H1 (cell line): ENCODE data around the gene TRIM60. TPM values are rescaled to one million over a fixed set of nuclear protein-coding genes. Genes with fewer than 3 reads are reported as not detected.

Source experiments
- CTCF ChIA-PET: fragments of 300-600 bp; sonication (Branson Sonifier 250); formaldehyde crosslinking; loops from one replicate; lab custom pipeline; 2021; ENCODE audit not compliant: partially characterized antibody; lab: Charles Lee
- POLR2A ChIA-PET: fragments of 300-600 bp; sonication (Branson Sonifier 250); formaldehyde crosslinking; loops from one replicate; lab custom pipeline; 2021; ENCODE audit warnings: inconsistent platforms; ENCODE audit not compliant: partially characterized antibody; lab: Charles Lee
- DNase-seq, 2 experiments: peaks; one replicate each; pipeline versions ENCODE4 v3.0.0 to v3.0.0-alpha.2; 2010 to 2022; ENCODE audit warnings: low spot score in 2 of 2, low read depth in 1 of 2, mixed read lengths in 1 of 2
- FAIRE-seq: peaks from 2 replicates; lab custom pipeline; 2011; peaks lifted over from hg19 to GRCh38; lab: Jason Lieb, UNC
- H2AFZ ChIP-seq: 2 replicates; pipeline ENCODE4 v1.8.1; 2012; ENCODE audit warnings: low read length, inconsistent platforms
- H2AK5ac ChIP-seq: 2 replicates; pipeline ENCODE4 v1.6.1; 2013; ENCODE audit warnings: low read depth, low read length
- H2BK120ac ChIP-seq: replicated peaks from 2 replicates; pipeline ENCODE3; 2013; ENCODE audit warnings: low read depth, low read length, inconsistent platforms
- H2BK12ac ChIP-seq: 2 replicates; pipeline ENCODE4 v1.6.1; 2013; ENCODE audit warnings: low read depth, low read length
- H2BK15ac ChIP-seq: 2 replicates; pipeline ENCODE4 v1.6.1; 2013; ENCODE audit warnings: low read length
- H2BK20ac ChIP-seq: 2 replicates; pipeline ENCODE4 v1.6.1; 2013; ENCODE audit warnings: low read length
- H2BK5ac ChIP-seq: 2 replicates; pipeline ENCODE4 v1.6.1; 2013; ENCODE audit warnings: low read depth, low read length
- H3K14ac ChIP-seq: 2 replicates; pipeline ENCODE4 v1.6.1; 2013; ENCODE audit warnings: inconsistent platforms; ENCODE audit not compliant: insufficient read length
- H3K18ac ChIP-seq: 2 replicates; pipeline ENCODE4 v1.6.1; 2013; ENCODE audit warnings: low read length; ENCODE audit errors: extremely low read depth
- H3K23ac ChIP-seq: 2 replicates; pipeline ENCODE4 v1.6.1; 2013; ENCODE audit warnings: inconsistent platforms; ENCODE audit not compliant: insufficient read length
- H3K23me2 ChIP-seq: 2 replicates; pipeline ENCODE4 v1.6.1; 2013; ENCODE audit warnings: low read depth, low read length
- H3K27ac ChIP-seq: 2 replicates; pipeline ENCODE4 v1.6.1; 2011; ENCODE audit warnings: low read depth, low read length, inconsistent platforms
- H3K27me3 ChIP-seq, 4 experiments: replicated peaks in 1 of 4; 1 replicate in 1 of 4; 2 replicates in 3 of 4; pipeline versions ENCODE4 v1.6.1 to v1.8.1; 2011 to 2013; ENCODE audit warnings: low read length in 3 of 4, mild to moderate bottlenecking in 3 of 4, inconsistent platforms in 2 of 4, mixed read lengths in 2 of 4, moderate library complexity in 1 of 4; ENCODE audit not compliant: control insufficient read depth in 3 of 4, insufficient read depth in 3 of 4; ENCODE audit errors: extremely low read depth in 1 of 4
- H3K36me3 ChIP-seq, 4 experiments: 2 replicates each; pipeline versions ENCODE4 v1.6.1 to v1.8.1; 2011 to 2013; ENCODE audit warnings: mild to moderate bottlenecking in 4 of 4, low read length in 3 of 4, moderate library complexity in 2 of 4, control low read depth in 1 of 4, inconsistent platforms in 1 of 4; ENCODE audit not compliant: insufficient read depth in 4 of 4, control insufficient read depth in 2 of 4
- H3K4ac ChIP-seq: replicated peaks from 2 replicates; pipeline ENCODE3; 2013; ENCODE audit warnings: low read length, low read depth, mixed read lengths, inconsistent platforms; ENCODE audit not compliant: insufficient read length
- H3K4me1 ChIP-seq, 4 experiments: replicated peaks in 1 of 4; 1 replicate in 1 of 4; 2 replicates in 3 of 4; pipeline versions ENCODE4 v1.6.1 to v1.8.1; 2011 to 2013; ENCODE audit warnings: low read length in 3 of 4, inconsistent platforms in 2 of 4, mixed read lengths in 1 of 4; ENCODE audit not compliant: insufficient read depth in 4 of 4, control insufficient read depth in 3 of 4
- H3K4me2 ChIP-seq, 2 experiments: 2 replicates each; pipeline versions ENCODE4 v1.6.1 to v1.8.1; 2011 to 2013; ENCODE audit warnings: low read depth in 2 of 2, low read length in 2 of 2, control low read depth in 1 of 2, inconsistent platforms in 1 of 2, mild to moderate bottlenecking in 1 of 2; ENCODE audit not compliant: insufficient read depth in 1 of 2
- H3K4me3 ChIP-seq, 4 experiments: fragments of 200-600, 300-600 bp in 1 of 4; sonication (generic), shearing (Covaris generic), sonication (Bioruptor Twin) in 1 of 4; 2 replicates each; pipeline versions ENCODE4 v1.5.1 to v1.8.1; 2011 to 2016; ENCODE audit warnings: low read length in 4 of 4, low read depth in 3 of 4, control low read depth in 2 of 4, inconsistent platforms in 2 of 4, mild to moderate bottlenecking in 2 of 4, mixed read lengths in 1 of 4, moderate library complexity in 1 of 4; ENCODE audit not compliant: insufficient read depth in 2 of 4; ENCODE audit errors: extremely low read depth in 1 of 4
- H3K56ac ChIP-seq: replicated peaks from 2 replicates; pipeline ENCODE3; 2013; ENCODE audit warnings: low read depth, mild to moderate bottlenecking, mixed read lengths, low read length, inconsistent platforms; ENCODE audit not compliant: insufficient read length
- H3K79me1 ChIP-seq: 2 replicates; pipeline ENCODE4 v1.6.1; 2013; ENCODE audit warnings: low read depth, low read length, control low read depth
- H3K79me2 ChIP-seq, 2 experiments: 2 replicates each; pipeline versions ENCODE4 v1.6.1 to v1.8.1; 2012 to 2013; ENCODE audit warnings: low read length in 2 of 2, mild to moderate bottlenecking in 2 of 2, inconsistent platforms in 1 of 2; ENCODE audit not compliant: insufficient read depth in 2 of 2, control insufficient read depth in 1 of 2
- H3K9ac ChIP-seq, 4 experiments: replicated peaks in 1 of 4; 1 replicate in 1 of 4; 2 replicates in 3 of 4; pipeline versions ENCODE4 v1.6.1 to v1.8.1; 2011 to 2013; ENCODE audit warnings: low read depth in 3 of 4, low read length in 3 of 4, control low read depth in 2 of 4, mild to moderate bottlenecking in 2 of 4, moderate library complexity in 2 of 4, inconsistent platforms in 1 of 4; ENCODE audit errors: extremely low read depth in 1 of 4
- H3K9me3 ChIP-seq, 2 experiments: 2 replicates each; pipeline versions ENCODE4 v1.6.1 to v1.8.1; 2012 to 2013; ENCODE audit warnings: mild to moderate bottlenecking in 2 of 2, moderate library complexity in 2 of 2, control low read depth in 1 of 2, inconsistent platforms in 1 of 2, low read depth in 1 of 2, low read length in 1 of 2, mixed read lengths in 1 of 2; ENCODE audit not compliant: insufficient read depth in 2 of 2
- H4K20me1 ChIP-seq, 2 experiments: replicated peaks in 1 of 2; 2 replicates each; pipeline versions ENCODE3 to v1.8.1; 2011 to 2013; ENCODE audit warnings: inconsistent platforms in 2 of 2, low read length in 2 of 2, mild to moderate bottlenecking in 1 of 2; ENCODE audit not compliant: insufficient read depth in 2 of 2, control insufficient read depth in 1 of 2
- H4K5ac ChIP-seq: 2 replicates; pipeline ENCODE4 v1.6.1; 2013; ENCODE audit warnings: low read length, low read depth, mixed read lengths, inconsistent platforms; ENCODE audit not compliant: insufficient read length
- H4K8ac ChIP-seq: 2 replicates; pipeline ENCODE4 v1.8.0; 2013; ENCODE audit warnings: mild to moderate bottlenecking, moderate library complexity, low read length, inconsistent platforms; ENCODE audit not compliant: insufficient read depth; ENCODE audit errors: extremely low read depth
- H4K91ac ChIP-seq: replicated peaks from 2 replicates; pipeline ENCODE3; 2013; ENCODE audit warnings: low read length, mixed read lengths, inconsistent platforms; ENCODE audit not compliant: insufficient read length
- BRCA1 ChIP-seq: IDR thresholded peaks from 2 replicates; pipeline ENCODE4 v1.6.1; 2012; ENCODE audit warnings: low read depth, low read length, improper control_type of control experiment
- CHD1 ChIP-seq: IDR thresholded peaks from 2 replicates; pipeline ENCODE4 v1.6.1; 2012; ENCODE audit warnings: low read depth, low read length, improper control_type of control experiment
- CHD2 ChIP-seq: IDR thresholded peaks from 2 replicates; pipeline ENCODE4 v1.6.1; 2012; ENCODE audit warnings: low read length, improper control_type of control experiment
- GTF2F1 ChIP-seq: IDR thresholded peaks from 2 replicates; pipeline ENCODE4 v1.6.1; 2012; ENCODE audit warnings: low read depth, low read length, improper control_type of control experiment, borderline replicate concordance
- NRF1 ChIP-seq: IDR thresholded peaks from 2 replicates; pipeline ENCODE4 v1.6.1; 2011; ENCODE audit warnings: mild to moderate bottlenecking, low read depth, low read length, improper control_type of control experiment
- POLR2A ChIP-seq, 2 experiments: IDR thresholded peaks; 1 replicate in 1 of 2; 2 replicates in 1 of 2; pipeline ENCODE4 v1.6.1; 2011; ENCODE audit warnings: low read depth in 2 of 2, low read length in 2 of 2, mild to moderate bottlenecking in 2 of 2; ENCODE audit errors: control extremely low read depth in 1 of 2
- RFX5 ChIP-seq: IDR thresholded peaks from 2 replicates; pipeline ENCODE4 v1.6.1; 2011; ENCODE audit warnings: low read depth, low read length, improper control_type of control experiment, borderline replicate concordance
- WGBS, 2 experiments: shearing (Covaris generic) in 1 of 2; methylation state at CpG; one replicate each; pipeline versions ENCODE4 v1.1.6 to v1.1.7; 2013 to 2015; ENCODE audit warnings: low lambda C conversion rate in 2 of 2, mixed read lengths in 2 of 2, inconsistent platforms in 1 of 2, low coverage in 1 of 2, missing lambda C conversion rate in 1 of 2; ENCODE audit not compliant: insufficient replicate concordance in 2 of 2, insufficient coverage in 1 of 2, insufficient read length in 1 of 2; ENCODE audit errors: extremely low coverage in 1 of 2, missing lambda C conversion rate in 1 of 2; 5-methylcytosine and 5-hydroxymethylcytosine counted together
- polyA plus RNA-seq, 7 experiments: library from polyadenylated mRNA; depleted of rRNA in 3 of 7; stranded (reverse) in 5 of 7; unstranded in 2 of 7; fragments of >200 nt in 5 of 7; fragments of 200-250 nt in 2 of 7; gene quantifications; 1 replicate in 5 of 7; 2 replicates in 1 of 7; 4 replicates in 1 of 7; pipeline versions ENCODE4 v1.2.1 to v1.2.3, GENCODE V29; 2011 to 2013; ENCODE audit warnings: missing spikeins in 2 of 7, mixed read lengths in 2 of 7
- total RNA-seq: library from RNA; stranded (reverse); fragmentation: NEBNext Ultra II Directional; extraction: Animal tissue kit (Norgen Biotek cat#: 25700); gene quantifications from 2 replicates; pipeline ENCODE4 v1.2.1, GENCODE V29; 2021

TRIM60 gene
- total and polyA plus RNA-seq, 2 of the 8 experiments (the other 6 are each of a cell fraction or from before 2014, with no cell fraction given) = not detected

GRCh38 chr4:165053645-165054044, 21.8 kb downstream of the TRIM60 start, which contains the start of gene TRIM75:
TRIM75 (plus strand) TSS chr4:165053866; CDS start chr4:165059148, 5,282 bp downstream.
- Histone ChIP-seq H3K4me1 (no peaks in the 10 kb centered on the region), H3K4me3 (no peak within 1 kb of the TSS), H2AFZ (no peak within 1 kb of the TSS), H2BK12ac (no peak within 1 kb of the TSS), H3K36me3 (no peaks in the 10 kb centered on the region), H3K27ac (no peak within 1 kb of the TSS), H3K56ac (no peak within 1 kb of the TSS), H3K27me3 (no peaks in the 10 kb centered on the region), H3K9ac (no peak within 1 kb of the TSS), H3K79me1 (no peaks in the 10 kb centered on the region; the same call in 1 of the 2 replicates), H3K23me2 (no peaks in the 10 kb centered on the region), H2AK5ac (no peak within 1 kb of the TSS), H4K8ac (0 out of 2 replicates have a peak within 1 kb of the TSS, but pooled peaks have one; percentile 15), H4K91ac (no peak within 1 kb of the TSS), H4K5ac (no peak within 1 kb of the TSS), H3K4me2 (no peak within 1 kb of the TSS), H3K23ac (no peak within 1 kb of the TSS), H2BK15ac (no peak within 1 kb of the TSS), H3K79me2 (no peaks in the 10 kb centered on the region), H3K14ac (no peak within 1 kb of the TSS), H3K4ac (no peak within 1 kb of the TSS), H2BK20ac (no peak within 1 kb of the TSS), H4K20me1 (no peaks in the 10 kb centered on the region), H2BK5ac (no peak within 1 kb of the TSS), H3K18ac (no peak within 1 kb of the TSS), H3K9me3 (no peaks in the 10 kb centered on the region), H2BK120ac (no peak within 1 kb of the TSS)
- no peak for FAIRE-seq
- no peak for DNase-seq
- POLR2A ChIA-PET = no interaction called here
- 88% methylated on average over 6 of the region's 6 CpGs; no CpG with 5 or more reads in 1 of the 2 experiments for WGBS, 2 experiments
- no peak for TF ChIP-seq GTF2F1
- TF ChIP-seq BRCA1 = no peak
- TF ChIP-seq POLR2A (IDR thresholded peaks at IDR 0.05; ENCODE audit: control extremely low read depth in 1 of 2, low read depth in 2 of 2, low read length in 2 of 2) = no peak
- no peak for TF ChIP-seq RFX5
- no peak for TF ChIP-seq CHD2
- TF ChIP-seq CHD1 = no peak
- TF ChIP-seq NRF1 = no peak
- CTCF ChIA-PET = interaction anchor here (1.1 to 2.1 kb wide), 2 partner anchors 37 to 106 kb away, joined by 4 to 6 read pairs; no protein-coding TSS in a partner anchor
